Measurements from ENCODE around the gene COA6.

Gene COA6

DNA sequence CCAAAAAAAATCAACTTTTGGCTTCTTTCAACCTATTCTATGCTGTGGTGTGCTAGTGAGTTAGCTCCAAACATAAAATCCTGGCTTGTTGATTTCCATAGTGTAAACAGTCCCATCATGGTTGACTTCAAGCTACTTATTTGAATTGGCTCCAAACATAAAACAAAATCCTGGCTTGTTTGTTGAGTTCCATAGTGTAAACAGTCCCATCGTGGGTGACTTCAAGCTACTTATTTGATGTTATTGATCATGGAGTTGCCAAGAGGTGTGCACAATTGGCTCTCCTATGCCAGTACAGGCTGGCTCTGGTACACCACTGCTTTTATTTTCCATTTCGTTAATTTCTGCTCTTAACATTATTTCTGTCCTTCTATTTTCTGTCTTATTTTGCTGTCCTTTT lies 1.8 kb upstream of the COA6 start:
- Histone ChIP-seq H3K4me3 (replicated peaks; ENCODE audit: insufficient read depth, low read length) (no peak overlapping the region), H3K27me3 (ENCODE audit: insufficient read depth, poor library complexity, severe bottlenecking) (no peaks in the 10 kb centered on the region), H3K27ac (replicated peaks) (no peak overlapping the region)
- TF ChIP-seq SPI1 (IDR thresholded peaks at IDR 0.05; ENCODE audit: borderline replicate concordance, low read depth) (no peak), POLR2AphosphoS5 (IDR thresholded peaks at IDR 0.05; ENCODE audit: low read depth) (no peak), GABPA (IDR thresholded peaks at IDR 0.05; ENCODE audit: low read depth) (no peak)
- TF ChIP-seq, protein P1, sequence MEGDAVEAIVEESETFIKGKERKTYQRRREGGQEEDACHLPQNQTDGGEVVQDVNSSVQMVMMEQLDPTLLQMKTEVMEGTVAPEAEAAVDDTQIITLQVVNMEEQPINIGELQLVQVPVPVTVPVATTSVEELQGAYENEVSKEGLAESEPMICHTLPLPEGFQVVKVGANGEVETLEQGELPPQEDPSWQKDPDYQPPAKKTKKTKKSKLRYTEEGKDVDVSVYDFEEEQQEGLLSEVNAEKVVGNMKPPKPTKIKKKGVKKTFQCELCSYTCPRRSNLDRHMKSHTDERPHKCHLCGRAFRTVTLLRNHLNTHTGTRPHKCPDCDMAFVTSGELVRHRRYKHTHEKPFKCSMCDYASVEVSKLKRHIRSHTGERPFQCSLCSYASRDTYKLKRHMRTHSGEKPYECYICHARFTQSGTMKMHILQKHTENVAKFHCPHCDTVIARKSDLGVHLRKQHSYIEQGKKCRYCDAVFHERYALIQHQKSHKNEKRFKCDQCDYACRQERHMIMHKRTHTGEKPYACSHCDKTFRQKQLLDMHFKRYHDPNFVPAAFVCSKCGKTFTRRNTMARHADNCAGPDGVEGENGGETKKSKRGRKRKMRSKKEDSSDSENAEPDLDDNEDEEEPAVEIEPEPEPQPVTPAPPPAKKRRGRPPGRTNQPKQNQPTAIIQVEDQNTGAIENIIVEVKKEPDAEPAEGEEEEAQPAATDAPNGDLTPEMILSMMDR (IDR thresholded peaks at IDR 0.05; ENCODE audit: insufficient read depth, low read length) = no peak
- TF ChIP-seq, protein P2, sequence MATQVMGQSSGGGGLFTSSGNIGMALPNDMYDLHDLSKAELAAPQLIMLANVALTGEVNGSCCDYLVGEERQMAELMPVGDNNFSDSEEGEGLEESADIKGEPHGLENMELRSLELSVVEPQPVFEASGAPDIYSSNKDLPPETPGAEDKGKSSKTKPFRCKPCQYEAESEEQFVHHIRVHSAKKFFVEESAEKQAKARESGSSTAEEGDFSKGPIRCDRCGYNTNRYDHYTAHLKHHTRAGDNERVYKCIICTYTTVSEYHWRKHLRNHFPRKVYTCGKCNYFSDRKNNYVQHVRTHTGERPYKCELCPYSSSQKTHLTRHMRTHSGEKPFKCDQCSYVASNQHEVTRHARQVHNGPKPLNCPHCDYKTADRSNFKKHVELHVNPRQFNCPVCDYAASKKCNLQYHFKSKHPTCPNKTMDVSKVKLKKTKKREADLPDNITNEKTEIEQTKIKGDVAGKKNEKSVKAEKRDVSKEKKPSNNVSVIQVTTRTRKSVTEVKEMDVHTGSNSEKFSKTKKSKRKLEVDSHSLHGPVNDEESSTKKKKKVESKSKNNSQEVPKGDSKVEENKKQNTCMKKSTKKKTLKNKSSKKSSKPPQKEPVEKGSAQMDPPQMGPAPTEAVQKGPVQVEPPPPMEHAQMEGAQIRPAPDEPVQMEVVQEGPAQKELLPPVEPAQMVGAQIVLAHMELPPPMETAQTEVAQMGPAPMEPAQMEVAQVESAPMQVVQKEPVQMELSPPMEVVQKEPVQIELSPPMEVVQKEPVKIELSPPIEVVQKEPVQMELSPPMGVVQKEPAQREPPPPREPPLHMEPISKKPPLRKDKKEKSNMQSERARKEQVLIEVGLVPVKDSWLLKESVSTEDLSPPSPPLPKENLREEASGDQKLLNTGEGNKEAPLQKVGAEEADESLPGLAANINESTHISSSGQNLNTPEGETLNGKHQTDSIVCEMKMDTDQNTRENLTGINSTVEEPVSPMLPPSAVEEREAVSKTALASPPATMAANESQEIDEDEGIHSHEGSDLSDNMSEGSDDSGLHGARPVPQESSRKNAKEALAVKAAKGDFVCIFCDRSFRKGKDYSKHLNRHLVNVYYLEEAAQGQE (IDR thresholded peaks at IDR 0.05; ENCODE audit: insufficient replicate concordance, low read depth) = no peak
- DNase-seq (ENCODE audit: low read depth in 1 of 2, low spot score in 1 of 2) = no peak

DNA sequence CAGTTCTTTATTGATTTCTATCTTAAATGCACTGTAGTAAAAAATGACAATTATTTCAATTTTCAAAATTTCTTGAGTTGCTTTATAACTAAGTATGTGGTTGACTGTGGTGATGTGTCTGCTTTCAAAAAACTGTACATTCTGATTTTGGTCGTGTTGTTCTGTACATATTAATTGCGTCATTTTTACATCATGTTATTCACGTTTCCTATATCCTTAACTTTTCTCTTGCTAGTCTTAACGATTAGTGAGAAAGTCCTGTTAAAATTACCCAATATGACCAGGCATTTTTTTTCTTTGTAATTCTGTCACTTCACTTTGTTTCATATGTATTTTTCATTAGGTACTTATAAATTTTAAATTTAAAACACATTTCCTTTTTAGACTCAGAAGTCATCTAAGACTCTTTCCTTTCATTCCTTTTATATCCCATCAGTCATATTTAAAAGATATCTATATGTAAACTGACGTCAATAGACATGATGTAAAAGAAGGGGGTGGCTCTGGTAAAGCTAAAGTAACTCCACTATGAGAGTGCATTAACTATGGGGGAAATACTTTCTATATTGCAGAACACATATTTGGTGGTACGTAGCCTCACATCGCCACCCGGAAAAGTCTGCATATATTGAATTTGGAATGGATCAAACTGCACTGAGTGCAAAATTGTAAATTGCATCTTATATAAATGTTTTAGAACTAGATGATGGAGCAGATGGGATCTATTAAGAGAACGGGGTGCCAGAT lies 1.1 kb upstream of the COA6 start:
- TF ChIP-seq GABPA (IDR thresholded peaks at IDR 0.05; ENCODE audit: low read depth) (no peak), SPI1 (IDR thresholded peaks at IDR 0.05; ENCODE audit: borderline replicate concordance, low read depth) (no peak), POLR2AphosphoS5 (IDR thresholded peaks at IDR 0.05; ENCODE audit: low read depth) (no peak)
- TF ChIP-seq, protein P2 (IDR thresholded peaks at IDR 0.05; ENCODE audit: insufficient replicate concordance, low read depth) = no peak
- TF ChIP-seq, protein P1 (IDR thresholded peaks at IDR 0.05; ENCODE audit: insufficient read depth, low read length) = no peak
- Histone ChIP-seq H3K4me3 (replicated peaks; ENCODE audit: insufficient read depth, low read length) (peak overlapping the region; percentile 66), H3K27ac (replicated peaks) (peak overlapping the region; percentile 98), H3K27me3 (ENCODE audit: insufficient read depth, poor library complexity, severe bottlenecking) (no peaks in the 10 kb centered on the region)
- DNase-seq (ENCODE audit: low read depth in 1 of 2, low spot score in 1 of 2) = peak in 1 of 2 experiments; percentile 41

DNA sequence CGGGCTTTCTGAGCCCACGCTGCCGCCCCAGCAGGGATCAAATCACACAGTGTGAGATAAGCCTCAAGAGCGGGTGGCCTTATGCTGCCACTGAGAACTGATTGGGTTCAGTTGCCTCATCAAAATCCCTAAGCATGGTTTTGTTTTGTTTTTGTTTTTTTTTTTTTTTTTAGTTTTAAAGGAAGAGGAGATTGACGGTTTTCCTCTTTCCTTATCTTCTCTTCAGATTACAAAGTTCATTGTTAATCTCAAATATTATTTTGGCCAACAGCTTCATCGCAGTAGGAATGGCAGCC lies 651 bp downstream of the COA6 start:
- H3K27me3 ChIP-seq (ENCODE audit: insufficient read depth, poor library complexity, severe bottlenecking) = no peaks in the 10 kb centered on the region
- TF ChIP-seq POLR2AphosphoS5 (IDR thresholded peaks at IDR 0.05; ENCODE audit: low read depth) (no peak), GABPA (IDR thresholded peaks at IDR 0.05; ENCODE audit: low read depth) (no peak), SPI1 (IDR thresholded peaks at IDR 0.05; ENCODE audit: borderline replicate concordance, low read depth) (no peak)
- TF ChIP-seq, protein P2 (IDR thresholded peaks at IDR 0.05; ENCODE audit: insufficient replicate concordance, low read depth) = no peak
- TF ChIP-seq, protein P1 (IDR thresholded peaks at IDR 0.05; ENCODE audit: insufficient read depth, low read length) = no peak
- DNase-seq (ENCODE audit: low read depth in 1 of 2, low spot score in 1 of 2) = no peak
- peak overlapping the region; percentile 66 for H3K4me3 ChIP-seq (replicated peaks; ENCODE audit: insufficient read depth, low read length)
- H3K27ac ChIP-seq (replicated peaks) = peak overlapping the region; percentile 98

Measured in HL-60 (cell line).